Thymus (tissue), 11 donors: ENCODE results near the gene ANKRD13D. TPM values are rescaled to one million over a fixed set of nuclear protein-coding genes. Genes with fewer than 3 reads are reported as not detected.
"Not testable (repeated sequence)": the region's sequence is repeated elsewhere in the genome, so short reads cannot be mapped to it uniquely, and the experiment has no call there.

Source experiments
- DNase-seq, 9 donors: peaks; one replicate each; pipeline ENCODE4 v3.0.0-alpha.2; 2013; ENCODE audit warnings: low spot score in 9 of 9, low read depth in 6 of 9, missing footprints in 1 of 9
- H3K27ac ChIP-seq, 2 donors: one replicate each; pipeline ENCODE4 v1.5.1; 2013; ENCODE audit warnings: control low read depth in 1 of 2, low read depth in 1 of 2, low read length in 1 of 2, mild to moderate bottlenecking in 1 of 2, moderate library complexity in 1 of 2
- H3K27me3 ChIP-seq, 2 donors: one replicate each; pipeline ENCODE4 v1.5.1; 2013; ENCODE audit warnings: low read length in 1 of 2; ENCODE audit not compliant: control insufficient read depth in 2 of 2, insufficient read depth in 1 of 2
- H3K36me3 ChIP-seq, 2 donors: one replicate each; pipeline ENCODE4 v1.5.1; 2013; ENCODE audit warnings: low read length in 1 of 2, mild to moderate bottlenecking in 1 of 2, moderate library complexity in 1 of 2; ENCODE audit not compliant: control insufficient read depth in 2 of 2, insufficient read depth in 2 of 2
- H3K4me1 ChIP-seq, 2 donors: one replicate each; pipeline ENCODE4 v1.5.1; 2013; ENCODE audit warnings: low read length in 2 of 2; ENCODE audit not compliant: control insufficient read depth in 2 of 2, insufficient read depth in 2 of 2
- H3K4me3 ChIP-seq, 2 donors: one replicate each; pipeline ENCODE4 v1.5.1; 2013; ENCODE audit warnings: low read length in 2 of 2, control low read depth in 1 of 2, mild to moderate bottlenecking in 1 of 2
- H3K9me3 ChIP-seq, 2 donors: one replicate each; pipeline ENCODE4 v1.5.1; 2013; ENCODE audit warnings: low read length in 1 of 2, mild to moderate bottlenecking in 1 of 2; ENCODE audit not compliant: control insufficient read depth in 2 of 2, insufficient read depth in 1 of 2
- WGBS: extraction: QIAGEN DNeasy Blood & Tissue Kit; methylation state at CpG from one replicate; pipeline ENCODE4 v1.1.7; 2013; 5-methylcytosine and 5-hydroxymethylcytosine counted together
- polyA plus RNA-seq: library from polyadenylated mRNA; stranded (reverse); fragments of 200-250 nt; gene quantifications from one replicate; pipeline ENCODE4 v1.2.3, GENCODE V29; 2013
- total RNA-seq: library from RNA; stranded (reverse); fragments of 120-200 nt; gene quantifications from one replicate; pipeline ENCODE4 v1.2.4, GENCODE V29; 2013
- donor health status: healthy.

The ANKRD13D gene
- total and polyA plus RNA-seq, 2 donors: 32.1 to 99.1 TPM

GRCh38 chr11:67260406-67260805 lies 28.7 kb upstream of the ANKRD13D start:
- H3K36me3 ChIP-seq: peaks cover 17 to 18% of the 10 kb centered on the region in 2 donors
- H3K4me1 ChIP-seq: peaks cover 8 to 35% of the 10 kb centered on the region in 2 donors
- no peak overlapping the region for H3K4me3 ChIP-seq
- DNase-seq: no peak
- no peaks in the 10 kb centered on the region for H3K9me3 ChIP-seq
- no peak overlapping the region for H3K27ac ChIP-seq
- WGBS: 96% methylated on average over 6 of the region's 6 CpGs
- H3K27me3 ChIP-seq: peaks cover 0 to 15% of the 10 kb centered on the region in 2 donors

- peak overlapping the region in 1 of 2 donors; percentile 16 for H3K4me3 ChIP-seq
- H3K4me1 ChIP-seq: peaks cover 13 to 41% of the 10 kb centered on the region in 2 donors
- WGBS: 45% methylated on average over 50 of the region's 50 CpGs
- H3K9me3 ChIP-seq, H3K27ac ChIP-seq: not testable (repeated sequence)
- peaks cover 0 to 15% of the 10 kb centered on the region in 2 donors for H3K27me3 ChIP-seq
- H3K36me3 ChIP-seq: peaks cover 11% of the 10 kb centered on the region in 2 donors
- DNase-seq: peak in 1 of 9 donors; percentile 56
Measured at GRCh38 chr11:67260885-67261639, 28.0 kb upstream of the ANKRD13D start.

GRCh38 chr11:67261640-67261945 lies 27.5 kb upstream of the ANKRD13D start:
- H3K27ac ChIP-seq: no peak overlapping the region

GRCh38 chr11:67261946-67262681 lies 27.0 kb upstream of the ANKRD13D start:
- Histone ChIP-seq H3K4me1 (peaks cover 13 to 42% of the 10 kb centered on the region in 2 donors), H3K4me3 (no peak overlapping the region), H3K36me3 (peaks cover 2 to 3% of the 10 kb centered on the region in 2 donors), H3K27me3 (peaks cover 0 to 15% of the 10 kb centered on the region in 2 donors), H3K9me3 (no peaks in the 10 kb centered on the region), H3K27ac (no peak overlapping the region)
- no peak for DNase-seq
- WGBS: 65% methylated on average over 18 of the region's 18 CpGs

More at GRCh38 chr11:67261640-67261945, 27.5 kb upstream of the ANKRD13D start:
- no peak for DNase-seq
- 37% methylated on average over 18 of the region's 18 CpGs for WGBS
- Histone ChIP-seq H3K27me3 (peaks cover 0 to 15% of the 10 kb centered on the region in 2 donors), H3K4me1 (peaks cover 13 to 42% of the 10 kb centered on the region in 2 donors), H3K36me3 (peaks cover 7 to 8% of the 10 kb centered on the region in 2 donors), H3K4me3 (peak overlapping the region in 1 of 2 donors; percentile 16), H3K9me3 (no peaks in the 10 kb centered on the region)

GRCh38 chr11:67262731-67263675 lies 26.1 kb upstream of the ANKRD13D start:
- DNase-seq: peak in 3 of 9 donors; percentile 73 to 85 (median 80)
- no peak overlapping the region for H3K4me3 ChIP-seq
- peaks cover 4% of the 10 kb centered on the region in 2 donors for H3K36me3 ChIP-seq
- H3K27me3 ChIP-seq: peaks cover 0 to 15% of the 10 kb centered on the region in 2 donors
- H3K4me1 ChIP-seq: peaks cover 13 to 47% of the 10 kb centered on the region in 2 donors
- peaks cover 0 to 5% of the 10 kb centered on the region in 2 donors for H3K9me3 ChIP-seq
- H3K27ac ChIP-seq: peak overlapping the region; percentile 31 to 39
- WGBS: 49% methylated on average over 22 of the region's 22 CpGs

- Histone ChIP-seq H3K4me3 (no peak overlapping the region), H3K27ac (no peak overlapping the region), H3K9me3 (peaks cover 0 to 6% of the 10 kb centered on the region in 2 donors)
Measured at GRCh38 chr11:67264260-67264659, 24.8 kb upstream of the ANKRD13D start.

GRCh38 chr11:67264877-67265632 lies 24.0 kb upstream of the ANKRD13D start:
- H3K9me3 ChIP-seq: peaks cover 0 to 6% of the 10 kb centered on the region in 2 donors
- DNase-seq: no peak

More at GRCh38 chr11:67264260-67264659, 24.8 kb upstream of the ANKRD13D start:
- Histone ChIP-seq H3K4me1 (peaks cover 21 to 60% of the 10 kb centered on the region in 2 donors), H3K27me3 (peaks cover 0 to 15% of the 10 kb centered on the region in 2 donors), H3K36me3 (peaks cover 8 to 17% of the 10 kb centered on the region in 2 donors)
- no peak for DNase-seq
- WGBS: 97% methylated on average over 5 of the region's 5 CpGs

More at GRCh38 chr11:67264877-67265632, 24.0 kb upstream of the ANKRD13D start:
- Histone ChIP-seq H3K27me3 (peaks cover 0 to 15% of the 10 kb centered on the region in 2 donors), H3K36me3 (peaks cover 16 to 22% of the 10 kb centered on the region in 2 donors), H3K27ac (no peak overlapping the region), H3K4me1 (peaks cover 29 to 68% of the 10 kb centered on the region in 2 donors), H3K4me3 (no peak overlapping the region)
- 97% methylated on average over 7 of the region's 7 CpGs for WGBS
